ENCODE data around the gene BLNK.

GRCh38 chr10:96272316-96273280 lies 1.2 kb upstream of the BLNK start:
- TF ChIP-seq L3MBTL2 (conservative IDR thresholded peaks at IDR 0.05) (no peak), CTBP1 (IDR thresholded peaks at IDR 0.05; ENCODE audit: borderline replicate concordance) (no peak), FOXA1 (IDR thresholded peaks at IDR 0.05) (no peak), FOXM1 (IDR thresholded peaks at IDR 0.05; ENCODE audit: borderline replicate concordance) (no peak)
